Epithelial cell of esophagus (primary cell): ENCODE results near the gene LENG9.

Source experiments
- DNase-seq: peaks from one replicate; pipeline ENCODE4 v3.0.0; 2010; ENCODE audit warnings: low read depth
- H3K4me3 ChIP-seq: 2 replicates; pipeline ENCODE4 v1.5.1; 2011; ENCODE audit warnings: mild to moderate bottlenecking, low read length, control low read depth
- CTCF ChIP-seq: IDR thresholded peaks from 2 replicates; pipeline ENCODE4 v1.5.1; 2011; ENCODE audit warnings: low read depth, mild to moderate bottlenecking, low read length, control low read depth, inconsistent platforms; ENCODE audit not compliant: insufficient read depth; ENCODE audit errors: missing control alignments

Gene LENG9

DNA sequence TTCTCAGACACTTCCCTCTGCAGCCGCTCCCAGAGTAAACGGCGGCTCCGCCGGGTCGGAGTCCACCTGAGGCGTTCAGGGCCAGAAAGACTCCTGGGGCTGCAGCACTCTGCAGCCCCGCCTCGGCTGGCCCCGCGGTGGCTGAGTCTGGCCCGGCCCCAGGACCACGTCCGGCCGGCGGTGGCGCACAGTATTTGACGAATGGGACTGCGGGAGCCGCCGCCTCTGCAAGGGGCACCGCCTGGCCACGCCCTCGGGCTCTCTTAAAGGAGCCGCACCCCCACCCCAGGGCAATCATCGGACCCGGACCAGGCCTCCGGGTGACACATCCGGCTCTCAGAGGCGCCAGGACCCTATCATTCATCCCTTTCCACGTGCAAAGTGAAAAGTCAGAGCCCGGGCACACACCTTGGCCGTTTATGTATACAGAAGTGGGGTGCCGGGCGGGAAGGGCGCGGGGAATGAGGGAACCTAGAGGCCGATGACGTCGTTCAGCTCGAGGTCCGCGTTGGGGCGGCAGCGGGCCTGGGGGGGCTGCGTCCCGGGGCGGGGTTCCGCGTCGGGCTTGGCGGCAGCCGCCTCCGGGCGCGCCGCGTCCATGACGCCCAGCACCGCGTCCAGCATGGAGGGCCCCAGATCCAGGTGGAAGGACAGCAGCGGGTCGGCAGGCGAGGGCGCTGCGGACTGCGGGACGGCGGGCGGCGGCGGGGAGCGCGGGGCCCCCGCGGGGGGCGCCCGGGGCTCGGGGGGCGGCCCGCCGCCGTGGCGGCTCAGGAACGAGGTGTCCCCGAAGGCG, 1.2 kb upstream of the LENG9 start:
- DNase-seq: peak; percentile 86
- TF ChIP-seq CTCF: no peak
- peak overlapping the region; percentile 81 for H3K4me3 ChIP-seq

DNA sequence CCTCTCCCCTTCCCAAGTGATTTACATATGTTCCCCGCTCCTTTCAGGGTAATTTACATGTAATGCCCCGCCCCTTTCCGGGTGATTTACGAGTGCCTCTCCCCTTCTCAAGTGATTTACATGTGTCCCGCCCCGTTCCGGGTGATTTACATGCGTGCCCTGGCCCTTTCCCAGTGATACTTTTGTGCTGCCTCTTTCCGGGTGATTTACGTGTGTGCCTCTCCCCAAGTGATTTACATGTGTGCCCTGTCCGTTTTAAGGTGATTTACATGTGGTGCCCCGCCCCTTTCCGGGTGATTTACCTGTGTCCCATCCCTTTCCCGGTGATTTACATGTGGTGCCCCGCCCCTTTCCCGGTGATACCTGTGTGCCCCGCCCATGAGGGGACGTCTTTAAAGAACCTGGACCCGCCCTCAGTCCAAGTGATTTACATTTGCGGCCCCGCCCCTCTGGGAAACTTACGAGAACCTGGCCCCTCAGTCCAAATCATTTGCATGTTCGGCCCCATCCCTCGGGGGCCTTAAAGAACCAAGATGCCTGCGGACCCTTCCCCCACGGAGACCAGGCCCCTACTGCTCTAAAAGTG, 559 bp upstream of the LENG9 start:
- peak overlapping the region; percentile 81 for H3K4me3 ChIP-seq
- no peak for TF ChIP-seq CTCF
- peak; percentile 100 for DNase-seq

GRCh38 chr19:54462655-54463530, 685 bp downstream of the LENG9 start:
- TF ChIP-seq CTCF: peak; percentile 44

DNA sequence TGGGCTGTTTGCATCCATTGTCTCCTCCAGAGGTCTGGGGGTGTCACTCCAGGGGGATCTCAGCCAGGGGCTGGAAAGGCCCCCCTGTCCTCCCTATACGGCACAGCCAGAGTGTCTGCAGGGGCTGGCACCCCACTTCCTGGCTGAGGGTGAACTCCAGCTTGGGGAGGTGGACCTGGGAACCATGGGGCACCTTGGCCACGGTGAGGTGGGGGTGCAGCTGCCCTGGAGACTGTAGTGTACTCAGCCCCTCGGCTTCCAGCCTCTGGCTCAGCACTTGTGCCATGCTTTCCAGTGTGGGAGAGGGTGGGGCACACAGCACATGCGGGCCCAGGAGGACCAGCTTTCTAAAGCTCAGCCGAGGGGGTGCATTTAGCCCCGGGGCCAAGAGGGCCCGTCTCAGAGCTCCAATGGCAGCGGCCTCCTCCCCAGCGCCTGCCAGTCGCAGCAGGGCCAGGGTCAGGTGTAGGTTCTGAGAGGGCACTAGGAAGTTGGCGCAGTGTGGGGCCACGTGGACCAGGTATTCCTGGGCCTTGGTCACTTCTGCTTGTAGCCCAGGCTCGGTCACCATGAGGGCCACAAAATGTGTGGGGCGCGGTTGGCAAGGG, 1.4 kb downstream of the LENG9 start:
- H3K4me3 ChIP-seq: peak overlapping the region; percentile 81
- TF ChIP-seq CTCF: no peak
- no peak for DNase-seq

More at GRCh38 chr19:54462655-54463530, 685 bp downstream of the LENG9 start:
- H3K4me3 ChIP-seq: peak overlapping the region; percentile 81
- DNase-seq: peak; percentile 70

DNA sequence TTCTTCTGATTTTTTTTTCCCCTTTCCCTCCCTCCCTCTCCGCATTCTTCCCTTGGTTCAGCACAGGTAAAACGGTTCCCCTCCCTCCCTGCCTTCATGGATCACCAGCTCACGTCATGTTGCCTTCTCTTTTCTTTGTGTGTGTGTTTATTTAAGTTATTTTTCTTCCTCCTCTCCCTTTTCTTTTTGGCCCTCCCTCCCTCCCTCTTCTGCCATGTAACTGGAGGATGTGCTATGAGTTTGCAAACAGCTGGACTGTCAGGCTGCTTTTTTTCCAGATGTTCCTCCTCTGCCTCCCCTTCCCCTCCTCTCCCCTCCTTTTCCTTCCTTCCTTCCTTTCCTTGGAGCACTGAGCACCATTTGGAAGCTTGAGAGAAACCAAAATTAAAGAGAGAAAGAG, 2.0 kb downstream of the LENG9 start:
- DNase-seq: no peak
- TF ChIP-seq CTCF: no peak
- no peak overlapping the region for H3K4me3 ChIP-seq

DNA sequence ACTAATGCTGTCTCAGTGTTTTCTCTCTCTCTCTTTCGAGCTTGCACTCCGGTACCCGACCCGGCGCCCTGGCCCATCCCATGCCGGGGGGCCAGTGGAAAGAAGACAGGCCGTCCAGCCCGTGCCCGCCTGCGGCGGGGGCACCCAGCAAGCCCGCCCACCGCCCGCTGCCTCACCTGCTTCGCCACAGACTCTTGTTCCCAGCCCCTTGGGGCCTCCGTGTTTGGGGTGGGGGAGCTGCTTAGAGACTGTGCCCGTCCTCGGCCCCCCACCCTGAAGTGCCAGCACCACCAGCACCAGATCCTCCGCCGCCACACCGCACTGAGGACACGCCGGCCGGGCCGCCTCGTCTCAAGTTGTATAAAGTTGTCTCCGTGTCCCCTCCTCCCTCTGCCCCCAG, 2.4 kb downstream of the LENG9 start:
- no peak overlapping the region for H3K4me3 ChIP-seq

More for the DNA sequence above, 2.4 kb downstream of the LENG9 start:
- no peak for TF ChIP-seq CTCF
- no peak for DNase-seq
